ENCODE data around the gene SGK2. TPM values are rescaled to one million over a fixed set of nuclear protein-coding genes. Genes with fewer than 3 reads are reported as not detected.

Gene SGK2
- total and polyA plus RNA-seq, 9 of the 15 experiments (the other 6 are each of a cell fraction or from before 2014, with no cell fraction given) = 0.07 to 0.31 (median 0.15) TPM; not detected in 2

DNA sequence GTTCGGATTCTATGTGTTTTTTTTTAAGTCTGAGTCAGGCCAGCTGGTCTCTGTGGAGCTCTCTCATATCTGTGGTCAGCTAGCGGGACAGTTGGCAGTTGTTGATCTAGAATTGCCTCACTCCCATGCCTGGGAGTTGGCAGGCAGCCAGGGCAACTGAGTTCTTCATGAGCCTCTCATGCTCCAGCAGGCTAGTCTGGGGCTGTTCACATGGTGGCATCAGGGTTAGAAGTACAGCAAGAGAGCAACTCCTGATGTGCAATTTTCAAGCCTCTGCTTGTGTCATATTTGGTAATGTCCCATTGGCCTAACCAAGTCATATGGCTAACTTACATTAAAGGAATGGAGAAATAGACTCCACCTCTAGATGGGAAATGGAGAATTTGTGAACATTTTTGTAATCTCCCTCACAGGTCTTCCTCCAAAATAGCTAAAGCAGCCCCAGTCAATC, 25.2 kb downstream of the SGK2 start:
- DNase-seq (ENCODE audit: extremely low read depth in 1 of 4, low spot score in 3 of 4) = peak; percentile 56 to 91 (median 66)
- intact Hi-C loops (cut with micrococcal nuclease) (no loop called here), in situ Hi-C loops (cut with MboI) (no loop called here)
- POLR2A ChIA-PET = interaction anchor here (0.6 to 1.5 kb wide), 5 partner anchors 11 to 118 kb away, joined by 3 to 6 read pairs (median 4); no protein-coding TSS in a partner anchor
- WGBS (ENCODE audit: insufficient coverage, low coverage, missing lambda C conversion rate) = 0% methylated on average over 2 of the region's 2 CpGs
- Histone ChIP-seq H3K27me3 (ENCODE audit: control insufficient read depth in 2 of 2, insufficient read depth in 2 of 2, low read length in 2 of 2) (no peaks in the 10 kb centered on the region), H3K36me3 (ENCODE audit: control insufficient read depth, insufficient read depth, low read length) (no peaks in the 10 kb centered on the region), H3K79me2 (ENCODE audit: control insufficient read depth, insufficient read depth, low read length) (no peaks in the 10 kb centered on the region), H3K4me3 (no peak overlapping the region), H4K20me1 (replicated peaks; ENCODE audit: control insufficient read depth, insufficient read depth, low read length) (no peaks in the 10 kb centered on the region), H3K9me3 (replicated peaks; ENCODE audit: control insufficient read depth, insufficient read depth, low read depth, low read length) (peaks cover 3% of the 10 kb centered on the region; the same call in 1 of the 2 replicates), H3K4me2 (ENCODE audit: insufficient read depth, low read length) (peak overlapping the region; percentile 17; the same call in 1 of the 2 replicates), H3K9me1 (ENCODE audit: control insufficient read depth, insufficient read depth, low read length) (no peaks in the 10 kb centered on the region), H3K27ac (ENCODE audit: extremely low read depth, low read depth, low read length) (peak overlapping the region; percentile 40), H3K4me1 (replicated peaks in 1 of 2; ENCODE audit: control insufficient read depth in 2 of 2, insufficient read depth in 2 of 2, low read length in 2 of 2) (peaks cover 20 to 38% of the 10 kb centered on the region in 2 experiments), H2AFZ (ENCODE audit: low read depth, low read length) (peak overlapping the region; percentile 88), H3K9ac (ENCODE audit: insufficient read depth in 1 of 2, low read depth in 2 of 2, low read length in 2 of 2) (peak overlapping the region in 1 of 2 experiments; percentile 22; a peak in 1 of 4 replicates)
- FAIRE-seq = peak; percentile 68
- BruUV-seq (replicated peaks) = no TSS peak
- CTCF ChIA-PET (ENCODE audit: low intra/inter-chr PET ratio) = no interaction called here
- peak; percentile 75 for ATAC-seq
- 0 out of 2 replicates have a peak, but pooled peaks have one; percentile 51 for TF ChIP-seq JUN (IDR thresholded peaks at IDR 0.05; ENCODE audit: borderline replicate concordance, low read depth, low read length)
- no peak for TF ChIP-seq JUN (CRISPR knock-in tag; IDR thresholded peaks at IDR 0.05; ENCODE audit: borderline replicate concordance)
- TF ChIP-seq LARP7 (IDR thresholded peaks at IDR 0.05) = no peak
- TF ChIP-seq ATF4 (CRISPR knock-in tag; IDR thresholded peaks at IDR 0.05) = peak; percentile 84; the same call in 1 of the 2 replicates
- TF ChIP-seq TBL1XR1 (IDR thresholded peaks at IDR 0.05; ENCODE audit: low read length in 2 of 2) = peak in 1 of 2 experiments; percentile 83; a peak in 2 of 4 replicates
- TF ChIP-seq DPF2 (IDR thresholded peaks at IDR 0.05) = peak; percentile 78
- TF ChIP-seq NEUROD1 (IDR thresholded peaks at IDR 0.05; ENCODE audit: borderline replicate concordance, low read depth, low read length, partially characterized antibody) = peak; percentile 65
- peak; percentile 37; the same call in 1 of the 2 replicates for TF ChIP-seq BHLHE40 (IDR thresholded peaks at IDR 0.05; ENCODE audit: low read length)
- no peak for TF ChIP-seq MECOM (CRISPR knock-in tag; IDR thresholded peaks at IDR 0.05)
- TF ChIP-seq PTTG1 (tag; IDR thresholded peaks at IDR 0.05; ENCODE audit: low read depth) = 0 out of 2 replicates have a peak, but pooled peaks have one; percentile 9
- 0 out of 2 replicates have a peak, but pooled peaks have one; percentile 16 for TF ChIP-seq MAX (CRISPR knock-in tag; IDR thresholded peaks at IDR 0.05)
- TF ChIP-seq ERF (CRISPR knock-in tag; IDR thresholded peaks at IDR 0.05) = no peak
- TF ChIP-seq CREB3L1 (IDR thresholded peaks at IDR 0.05; ENCODE audit: borderline replicate concordance, low read depth) = peak; percentile 15; the same call in 1 of the 2 replicates
- TF ChIP-seq, protein P1, sequence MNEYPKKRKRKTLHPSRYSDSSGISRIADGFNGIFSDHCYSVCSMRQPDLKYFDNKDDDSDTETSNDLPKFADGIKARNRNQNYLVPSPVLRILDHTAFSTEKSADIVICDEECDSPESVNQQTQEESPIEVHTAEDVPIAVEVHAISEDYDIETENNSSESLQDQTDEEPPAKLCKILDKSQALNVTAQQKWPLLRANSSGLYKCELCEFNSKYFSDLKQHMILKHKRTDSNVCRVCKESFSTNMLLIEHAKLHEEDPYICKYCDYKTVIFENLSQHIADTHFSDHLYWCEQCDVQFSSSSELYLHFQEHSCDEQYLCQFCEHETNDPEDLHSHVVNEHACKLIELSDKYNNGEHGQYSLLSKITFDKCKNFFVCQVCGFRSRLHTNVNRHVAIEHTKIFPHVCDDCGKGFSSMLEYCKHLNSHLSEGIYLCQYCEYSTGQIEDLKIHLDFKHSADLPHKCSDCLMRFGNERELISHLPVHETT (CRISPR knock-in tag; conservative IDR thresholded peaks at IDR 0.05 in 1 of 2, IDR thresholded peaks at IDR 0.05 in 1 of 2) = peak in 1 of 2 experiments; percentile 67; a peak in 1 of 4 replicates
- TF ChIP-seq KLF1 (tag; IDR thresholded peaks at IDR 0.05) = no peak
- TF ChIP-seq MTA1 (IDR thresholded peaks at IDR 0.05; ENCODE audit: borderline replicate concordance) = no peak
- peak; percentile 62 for TF ChIP-seq TAL1 (IDR thresholded peaks at IDR 0.05)
- TF ChIP-seq NR1H2 (CRISPR knock-in tag; IDR thresholded peaks at IDR 0.05) = no peak
- TF ChIP-seq MEF2A (IDR thresholded peaks at IDR 0.05; ENCODE audit: control insufficient read depth, low read depth, low read length) = no peak; the same call in 1 of the 2 replicates
- TF ChIP-seq OTX1 (CRISPR knock-in tag; IDR thresholded peaks at IDR 0.05) = no peak

Data from K562 (cell line).